Activated B cell treated with CpG ODN at 0.5 μM for 24 hours (primary cell): ENCODE results near the gene VEGFC. TPM values are rescaled to one million over a fixed set of nuclear protein-coding genes. Genes with fewer than 3 reads are reported as not detected.

ENCODE experiments used
- ATAC-seq: fragments of 200-7000 bp; cut with Tn5 transposase; one replicate; pipeline ENCODE4 v1.10.0; 2021; ENCODE audit warnings: low read depth, mild to moderate bottlenecking, moderate library complexity
- CTCF ChIA-PET: fragments of 350-600 bp; sonication (Branson Sonifier 250); formaldehyde crosslinking; loops from one replicate; lab custom pipeline; 2021; ENCODE audit warnings: antibody characterized with exemption; lab: Charles Lee
- POLR2A ChIA-PET: fragments of 350-600 bp; sonication (Branson Sonifier 250); formaldehyde crosslinking; loops from one replicate; lab custom pipeline; 2021; ENCODE audit warnings: antibody characterized with exemption; lab: Charles Lee
- DNase-seq: peaks from one replicate; pipeline ENCODE4 v3.0.0; 2022
- H3K27ac Mint-ChIP-seq: one replicate; pipeline ENCODE4 v1.8.0; 2020; ENCODE audit warnings: mixed read lengths
- H3K27me3 Mint-ChIP-seq: one replicate; pipeline ENCODE4 v1.8.0; 2021; ENCODE audit warnings: mixed read lengths
- H3K36me3 Mint-ChIP-seq: one replicate; pipeline ENCODE4 v1.8.0; 2021; ENCODE audit warnings: low read depth, mixed read lengths
- H3K4me1 Mint-ChIP-seq: one replicate; pipeline ENCODE4 v1.8.0; 2021; ENCODE audit warnings: mixed read lengths
- H3K4me3 Mint-ChIP-seq: one replicate; pipeline ENCODE4 v1.8.0; 2020; ENCODE audit warnings: mild to moderate bottlenecking, mixed read lengths
- H3K9me3 Mint-ChIP-seq: one replicate; pipeline ENCODE4 v1.8.0; 2020; ENCODE audit warnings: mixed read lengths
- CTCF ChIP-seq: fragments of 200-600 bp; IDR thresholded peaks from one replicate; pipeline ENCODE4 v1.8.0; 2022; ENCODE audit warnings: antibody characterized with exemption, mild to moderate bottlenecking
- intact Hi-C: fragments of 100-400 bp; cut with micrococcal nuclease; formaldehyde crosslinking; loops from one replicate; pipeline ENCODE4 v1.15.1; 2024
- total RNA-seq: library from RNA; stranded (reverse); gene quantifications from 2 replicates; pipeline ENCODE4 v1.2.3, GENCODE V29; 2022

The VEGFC gene
- total RNA-seq, 1 donor from 2014 or later = not detected

GRCh38 chr4:176741253-176741652 lies 51.5 kb downstream of the VEGFC start:
- CTCF ChIA-PET = no interaction called here
- H3K4me3 Mint-ChIP-seq = no peak overlapping the region
- no peaks in the 10 kb centered on the region for H3K36me3 Mint-ChIP-seq
- no peaks in the 10 kb centered on the region for H3K4me1 Mint-ChIP-seq
- no peaks in the 10 kb centered on the region for H3K9me3 Mint-ChIP-seq
- DNase-seq (no peak), ATAC-seq (no peak)
- intact Hi-C loops = no loop called here
- H3K27me3 Mint-ChIP-seq = no peaks in the 10 kb centered on the region
- POLR2A ChIA-PET = no interaction called here
- TF ChIP-seq CTCF = no peak
- no peak overlapping the region for H3K27ac Mint-ChIP-seq

GRCh38 chr4:176735300-176735699 lies 57.4 kb downstream of the VEGFC start:
- no peaks in the 10 kb centered on the region for H3K9me3 Mint-ChIP-seq
- no peak overlapping the region for H3K27ac Mint-ChIP-seq
- DNase-seq (no peak), ATAC-seq (no peak)
- H3K36me3 Mint-ChIP-seq = no peaks in the 10 kb centered on the region
- H3K4me1 Mint-ChIP-seq = no peaks in the 10 kb centered on the region
- H3K27me3 Mint-ChIP-seq = no peaks in the 10 kb centered on the region
- CTCF ChIA-PET = no interaction called here
- TF ChIP-seq CTCF = no peak
- intact Hi-C loops = no loop called here
- POLR2A ChIA-PET = no interaction called here
- no peak overlapping the region for H3K4me3 Mint-ChIP-seq

- CTCF ChIA-PET = no interaction called here
- no peaks in the 10 kb centered on the region for H3K9me3 Mint-ChIP-seq
These were observed 58.3 kb downstream of the VEGFC start for GRCh38 chr4:176734461-176734860.

GRCh38 chr4:176729489-176729888 lies 63.2 kb downstream of the VEGFC start:
- ATAC-seq = no peak
- ChIA-PET POLR2A (no interaction called here), CTCF (no interaction called here)
- Mint-ChIP-seq H3K36me3 (no peaks in the 10 kb centered on the region), H3K9me3 (no peaks in the 10 kb centered on the region), H3K4me3 (no peak overlapping the region), H3K27ac (no peak overlapping the region), H3K27me3 (no peaks in the 10 kb centered on the region), H3K4me1 (no peaks in the 10 kb centered on the region)
- no peak for TF ChIP-seq CTCF
- no peak for DNase-seq
- intact Hi-C loops = no loop called here

More at GRCh38 chr4:176734461-176734860, 58.3 kb downstream of the VEGFC start:
- H3K4me1 Mint-ChIP-seq = no peaks in the 10 kb centered on the region
- ATAC-seq (no peak), DNase-seq (no peak)
- no peaks in the 10 kb centered on the region for H3K27me3 Mint-ChIP-seq
- POLR2A ChIA-PET = no interaction called here
- intact Hi-C loops = no loop called here
- H3K36me3 Mint-ChIP-seq = no peaks in the 10 kb centered on the region
- no peak for TF ChIP-seq CTCF
- no peak overlapping the region for H3K4me3 Mint-ChIP-seq
- H3K27ac Mint-ChIP-seq = no peak overlapping the region

GRCh38 chr4:176726803-176727202 lies 65.9 kb downstream of the VEGFC start:
- intact Hi-C loops = no loop called here
- ChIA-PET CTCF (no interaction called here), POLR2A (no interaction called here)
- no peaks in the 10 kb centered on the region for H3K27me3 Mint-ChIP-seq
- H3K4me1 Mint-ChIP-seq = no peaks in the 10 kb centered on the region
- H3K27ac Mint-ChIP-seq = no peak overlapping the region
- TF ChIP-seq CTCF = no peak
- no peak overlapping the region for H3K4me3 Mint-ChIP-seq
- H3K9me3 Mint-ChIP-seq = no peaks in the 10 kb centered on the region
- ATAC-seq (no peak), DNase-seq (no peak)
- no peaks in the 10 kb centered on the region for H3K36me3 Mint-ChIP-seq
